ENCODE data around the gene MFNG.

DNA sequence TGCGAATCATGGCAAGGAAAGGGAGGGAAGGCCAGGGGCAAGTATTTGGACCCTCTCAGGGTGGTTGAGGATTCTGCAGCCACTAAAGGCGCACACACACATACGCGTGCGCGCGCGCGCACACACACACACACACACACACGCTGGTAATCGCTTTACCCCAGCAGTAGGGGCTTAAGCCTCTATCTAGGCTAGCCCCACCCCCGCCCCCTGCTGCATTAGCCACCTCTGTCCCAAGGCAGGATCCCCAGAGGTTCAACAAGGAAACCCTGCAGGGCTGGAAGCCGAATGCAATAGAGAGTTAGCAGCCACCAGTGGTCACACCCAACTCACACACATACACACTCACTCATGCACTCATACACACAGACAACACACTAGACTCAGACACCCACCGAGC is 30.3 kb downstream of the MFNG start:
- no peak for TF ChIP-seq CTCF (IDR thresholded peaks at IDR 0.05)
- TF ChIP-seq POLR2A (IDR thresholded peaks at IDR 0.05): no peak
